ENCODE measurements around the gene NTM.

GRCh38 chr11:132284611-132285010 is 914.2 kb downstream of the NTM start:
- no peak for TF ChIP-seq CTCF (IDR thresholded peaks at IDR 0.05)
- TF ChIP-seq POLR2A (IDR thresholded peaks at IDR 0.05), result no peak

All from Peyer's patch (tissue), 4 donors.